HepG2 (cell line): ENCODE data around the gene MCC. TPM values are rescaled to one million over a fixed set of nuclear protein-coding genes. Genes with fewer than 3 reads are reported as not detected.

Experiments used
- ATAC-seq: fragments of 200-7000 bp; cut with Tn5 transposase; 3 replicates; pipeline ENCODE4 v1.9.1; 2020; ENCODE audit warnings: mild to moderate bottlenecking, moderate library complexity
- BruUV-seq: library from RNA; stranded (reverse); fragments of 400-500 nt; replicated peaks from 2 replicates; lab custom pipeline; 2021; lab: Mats Ljungman, UMichigan
- CTCF ChIA-PET: fragments of 300-600 bp; formaldehyde crosslinking; extraction: SDS; loops from one replicate; lab custom pipeline; 2021; ENCODE audit warnings: low total read pairs, inconsistent platforms, low intra/inter-chr PET ratio; lab: Yijun Ruan, JAX
- POLR2A ChIA-PET: fragments of 350-600 bp; sonication (Branson Sonifier 250); formaldehyde crosslinking; loops from one replicate; lab custom pipeline; 2020; ENCODE audit warnings: antibody characterized with exemption, inconsistent platforms; lab: Yijun Ruan, JAX
- DNase-seq: peaks from one replicate; pipeline ENCODE4 v3.0.0-alpha.2; 2015; ENCODE audit warnings: low spot score
- FAIRE-seq: peaks from 3 replicates; lab custom pipeline; 2011; peaks lifted over from hg19 to GRCh38; lab: Jason Lieb, UNC
- H2AFZ ChIP-seq: one replicate; pipeline ENCODE4 v1.6.1; 2011; ENCODE audit warnings: low read length, inconsistent platforms
- H3K27ac ChIP-seq: fragments of 300-600 bp; 3 replicates; pipeline ENCODE4 v1.8.0; 2011; ENCODE audit warnings: mixed run types, mild to moderate bottlenecking, mixed read lengths, low read length, inconsistent platforms; ENCODE audit not compliant: insufficient read depth; ENCODE audit errors: extremely low read length
- H3K27me3 ChIP-seq, 2 experiments: fragments of 200-600 bp in 1 of 2; 2 replicates in 1 of 2; 3 replicates in 1 of 2; pipeline versions ENCODE4 v1.6.0 to v1.8.0; 2011; ENCODE audit warnings: low read length in 2 of 2, mild to moderate bottlenecking in 2 of 2, moderate library complexity in 2 of 2, inconsistent platforms in 1 of 2; ENCODE audit not compliant: insufficient read depth in 2 of 2, control insufficient read depth in 1 of 2
- H3K36me3 ChIP-seq, 2 experiments: fragments of 200-600 bp in 1 of 2; replicated peaks in 1 of 2; 2 replicates in 1 of 2; 3 replicates in 1 of 2; pipeline versions ENCODE4 v1.5.1 to v1.8.0; 2011; ENCODE audit warnings: low read length in 2 of 2, inconsistent platforms in 1 of 2; ENCODE audit not compliant: insufficient read depth in 2 of 2, control insufficient read depth in 1 of 2
- H3K4me1 ChIP-seq: 2 replicates; pipeline ENCODE4 v1.5.1; 2012; ENCODE audit warnings: low read length, inconsistent platforms; ENCODE audit not compliant: insufficient read depth
- H3K4me2 ChIP-seq: 2 replicates; pipeline ENCODE4 v1.6.0; 2011; ENCODE audit warnings: low read depth, low read length, inconsistent platforms
- H3K4me3 ChIP-seq, 3 experiments: fragments of 200-600 bp in 1 of 3; sonication (generic), shearing (Covaris generic) in 1 of 3; replicated peaks in 1 of 3; 2 replicates each; pipeline ENCODE4 v1.5.1; 2011 to 2016; ENCODE audit warnings: low read length in 3 of 3, inconsistent platforms in 2 of 3, low read depth in 2 of 3, mild to moderate bottlenecking in 2 of 3, control low read depth in 1 of 3, mixed read lengths in 1 of 3; ENCODE audit not compliant: insufficient read depth in 1 of 3
- H3K79me2 ChIP-seq: one replicate; pipeline ENCODE4 v1.6.1; 2011; ENCODE audit warnings: low read length, inconsistent platforms; ENCODE audit not compliant: insufficient read depth
- H3K9ac ChIP-seq: 2 replicates; pipeline ENCODE4 v1.6.0; 2011; ENCODE audit warnings: mild to moderate bottlenecking, low read depth, low read length, inconsistent platforms; ENCODE audit not compliant: insufficient read depth
- H3K9me3 ChIP-seq: 2 replicates; pipeline ENCODE4 v1.5.1; 2012; ENCODE audit warnings: mild to moderate bottlenecking, low read length
- H4K20me1 ChIP-seq: 2 replicates; pipeline ENCODE4 v1.6.0; 2011; ENCODE audit warnings: inconsistent platforms, mild to moderate bottlenecking, low read length, moderate library complexity; ENCODE audit not compliant: insufficient read depth
- E2F2 ChIP-seq: sonication (generic); formaldehyde crosslinking; IDR thresholded peaks from 2 replicates; pipeline ENCODE4 v1.4.0; 2020; ENCODE audit warnings: missing genetic modification reagents, borderline replicate concordance
- FOXP1 ChIP-seq, 2 experiments: fragments of 450-650 bp in 1 of 2; IDR thresholded peaks; 2 replicates each; pipeline ENCODE4 v1.6.1; 2017 to 2018; ENCODE audit warnings: antibody characterized with exemption in 1 of 2
- IRX3 ChIP-seq: sonication (generic); formaldehyde crosslinking; IDR thresholded peaks from 2 replicates; pipeline ENCODE4 v1.8.1; 2023; ENCODE audit warnings: mild to moderate bottlenecking, low read depth, missing genetic modification reagents, borderline replicate concordance
- MXI1 ChIP-seq: IDR thresholded peaks from 3 replicates; pipeline ENCODE4 v1.6.1; 2012; ENCODE audit warnings: low read depth, low read length, inconsistent platforms, borderline replicate concordance
- NCOA1 ChIP-seq: sonication (generic); formaldehyde crosslinking; IDR thresholded peaks from 2 replicates; pipeline ENCODE4 v1.9.0; 2021; ENCODE audit warnings: missing genetic modification reagents
- PITX1 ChIP-seq: sonication (generic); formaldehyde crosslinking; IDR thresholded peaks from 2 replicates; pipeline ENCODE4 v1.5.1; 2020; ENCODE audit warnings: mild to moderate bottlenecking, missing genetic modification reagents
- PLRG1 ChIP-seq: fragments of 450-650 bp; conservative IDR thresholded peaks from 2 replicates; pipeline ENCODE4 v1.6.1; 2016
- RBM39 ChIP-seq: fragments of 200-400 bp; formaldehyde crosslinking; IDR thresholded peaks from one replicate; pipeline ENCODE4 v1.6.1; 2018; ENCODE audit warnings: antibody characterized with exemption, mild to moderate bottlenecking, low read depth, low read length; ENCODE audit not compliant: poor library complexity, severe bottlenecking
- SETDB1 ChIP-seq: sonication (generic); formaldehyde crosslinking; IDR thresholded peaks from 2 replicates; pipeline ENCODE4 v1.5.1; 2020; ENCODE audit warnings: missing genetic modification reagents, mild to moderate bottlenecking, borderline replicate concordance
- YEATS4 ChIP-seq: sonication (generic); formaldehyde crosslinking; IDR thresholded peaks from 2 replicates; pipeline ENCODE4 v1.4.0; 2020; ENCODE audit warnings: missing genetic modification reagents, borderline replicate concordance
- ZBTB4 ChIP-seq: sonication (generic); formaldehyde crosslinking; IDR thresholded peaks from 2 replicates; pipeline ENCODE4 v1.4.0; 2020; ENCODE audit warnings: missing genetic modification reagents, mild to moderate bottlenecking, borderline replicate concordance
- ZNF207 ChIP-seq: fragments of 450-650 bp; IDR thresholded peaks from 2 replicates; pipeline ENCODE4 v1.6.1; 2016; ENCODE audit warnings: antibody characterized with exemption, borderline replicate concordance
- ZNF503 ChIP-seq: sonication (generic); formaldehyde crosslinking; IDR thresholded peaks from 2 replicates; pipeline ENCODE4 v1.4.0; 2020; ENCODE audit warnings: missing genetic modification reagents
- ZNF543 ChIP-seq: sonication (generic); formaldehyde crosslinking; IDR thresholded peaks from 2 replicates; pipeline ENCODE4 v1.4.0; 2020; ENCODE audit warnings: mild to moderate bottlenecking, missing genetic modification reagents
- ZNF670 ChIP-seq: sonication (generic); formaldehyde crosslinking; IDR thresholded peaks from 2 replicates; pipeline ENCODE4 v1.8.0; 2022; ENCODE audit warnings: mild to moderate bottlenecking, missing genetic modification reagents, borderline replicate concordance
- ZNF674 ChIP-seq: sonication (generic); formaldehyde crosslinking; IDR thresholded peaks from 2 replicates; pipeline ENCODE4 v1.5.0; 2020; ENCODE audit warnings: low read depth, mild to moderate bottlenecking, missing genetic modification reagents
- ZNF773 ChIP-seq: sonication (generic); formaldehyde crosslinking; IDR thresholded peaks from 2 replicates; pipeline ENCODE4 v1.4.0; 2020; ENCODE audit warnings: missing genetic modification reagents, borderline replicate concordance
- ZSCAN9 ChIP-seq: IDR thresholded peaks from 2 replicates; pipeline ENCODE4 v1.6.1; 2016; ENCODE audit warnings: borderline replicate concordance
- WGBS: methylation state at CpG from one replicate; pipeline ENCODE4 v1.1.6; 2017; ENCODE audit warnings: low lambda C conversion rate; 5-methylcytosine and 5-hydroxymethylcytosine counted together
- in situ Hi-C: cut with HindIII; loops from 2 replicates; pipeline ENCODE4 v1.10.0; 2017; ENCODE audit warnings: low pct_unique_long_range_greater_than_20kb; ENCODE audit not compliant: extremely low pct_ligation_motif_present
- intact Hi-C: fragments of 100-400 bp; cut with micrococcal nuclease; formaldehyde crosslinking; loops from one replicate; pipeline ENCODE4 v1.10.0; 2022; ENCODE audit not compliant: unreplicated experiment
- polyA plus RNA-seq, 8 experiments: library from polyadenylated mRNA; depleted of rRNA in 3 of 8; stranded (reverse) in 7 of 8; unstranded in 1 of 8; fragments of >200 nt; fragmentation: Illumina TruSeq in 4 of 8; extraction: Trizol in 4 of 8; gene quantifications; 2 replicates each; pipeline versions ENCODE4 v1.2.1 to v1.2.3, GENCODE V29; 2011 to 2016; ENCODE audit warnings: low read depth in 4 of 8, missing spikeins in 1 of 8, mixed read lengths in 1 of 8; ENCODE audit not compliant: insufficient read depth in 1 of 8
- total RNA-seq, 5 experiments: library from RNA; depleted of rRNA; stranded (reverse); fragments of >200 nt; fragmentation: Illumina TruSeq; extraction: Trizol; gene quantifications; 2 replicates each; pipeline ENCODE4 v1.2.3, GENCODE V29; 2016; ENCODE audit warnings: low read depth in 1 of 5

Gene MCC
- total and polyA plus RNA-seq, 2 of the 13 experiments (the other 11 are each of a cell fraction or from before 2014, with no cell fraction given) = 0.55 to 2.4 TPM

GRCh38 chr5:113223315-113223714, 264.9 kb downstream of the MCC start:
- POLR2A ChIA-PET = no interaction called here
- Histone ChIP-seq H3K36me3 (no peaks in the 10 kb centered on the region), H3K4me3 (no peak overlapping the region), H3K79me2 (no peaks in the 10 kb centered on the region), H3K9me3 (no peaks in the 10 kb centered on the region), H4K20me1 (no peaks in the 10 kb centered on the region), H3K4me1 (peaks cover 6% of the 10 kb centered on the region; the same call in 1 of the 2 replicates), H2AFZ (no peak overlapping the region), H3K27me3 (peaks cover 0 to 2% of the 10 kb centered on the region in 2 experiments; a peak in 1 of 5 replicates), H3K9ac (no peak overlapping the region), H3K27ac (no peak overlapping the region), H3K4me2 (no peak overlapping the region)
- ATAC-seq (no peak), FAIRE-seq (no peak), DNase-seq (no peak)
- in situ Hi-C loops = no loop called here
- CTCF ChIA-PET = no interaction called here
- BruUV-seq = no TSS peak
- intact Hi-C loops = no loop called here
- 14% methylated on average over 3 of the region's 3 CpGs for WGBS
- no peak for TF ChIP-seq ZSCAN9 (CRISPR knock-in tag)
- no peak for TF ChIP-seq ZNF773 (CRISPR knock-in tag)
- no peak for TF ChIP-seq RBM39
- no peak for TF ChIP-seq PITX1 (CRISPR knock-in tag)
- no peak for TF ChIP-seq ZNF670
- no peak for TF ChIP-seq NCOA1 (CRISPR knock-in tag)
- no peak for TF ChIP-seq SETDB1
- TF ChIP-seq ZNF503 = no peak
- TF ChIP-seq ZNF674 = no peak
- no peak for TF ChIP-seq ZNF543
- TF ChIP-seq E2F2 (CRISPR knock-in tag) = no peak
- no peak for TF ChIP-seq PLRG1
- no peak for TF ChIP-seq ZNF207
- no peak for TF ChIP-seq IRX3 (CRISPR knock-in tag)
- no peak for TF ChIP-seq FOXP1 (IDR thresholded peaks at IDR 0.05)
- TF ChIP-seq FOXP1 (CRISPR knock-in tag; IDR thresholded peaks at IDR 0.05) = no peak
- no peak for TF ChIP-seq MXI1
- no peak for TF ChIP-seq YEATS4 (CRISPR knock-in tag)
- TF ChIP-seq ZBTB4 (CRISPR knock-in tag) = no peak
